H1 (cell line): ENCODE results near the gene NDUFA8. TPM values are rescaled to one million over a fixed set of nuclear protein-coding genes. Genes with fewer than 3 reads are reported as not detected.

ENCODE experiments used
- CTCF ChIA-PET: fragments of 300-600 bp; sonication (Branson Sonifier 250); formaldehyde crosslinking; loops from one replicate; lab custom pipeline; 2021; ENCODE audit not compliant: partially characterized antibody; lab: Charles Lee
- POLR2A ChIA-PET: fragments of 300-600 bp; sonication (Branson Sonifier 250); formaldehyde crosslinking; loops from one replicate; lab custom pipeline; 2021; ENCODE audit warnings: inconsistent platforms; ENCODE audit not compliant: partially characterized antibody; lab: Charles Lee
- DNase-seq, 2 experiments: peaks; one replicate each; pipeline versions ENCODE4 v3.0.0 to v3.0.0-alpha.2; 2010 to 2022; ENCODE audit warnings: low spot score in 2 of 2, low read depth in 1 of 2, mixed read lengths in 1 of 2
- FAIRE-seq: peaks from 2 replicates; lab custom pipeline; 2011; peaks lifted over from hg19 to GRCh38; lab: Jason Lieb, UNC
- H2AFZ ChIP-seq: 2 replicates; pipeline ENCODE4 v1.8.1; 2012; ENCODE audit warnings: low read length, inconsistent platforms
- H2AK5ac ChIP-seq: 2 replicates; pipeline ENCODE4 v1.6.1; 2013; ENCODE audit warnings: low read depth, low read length
- H2BK120ac ChIP-seq: replicated peaks from 2 replicates; pipeline ENCODE3; 2013; ENCODE audit warnings: low read depth, low read length, inconsistent platforms
- H2BK12ac ChIP-seq: 2 replicates; pipeline ENCODE4 v1.6.1; 2013; ENCODE audit warnings: low read depth, low read length
- H2BK15ac ChIP-seq: 2 replicates; pipeline ENCODE4 v1.6.1; 2013; ENCODE audit warnings: low read length
- H2BK20ac ChIP-seq: 2 replicates; pipeline ENCODE4 v1.6.1; 2013; ENCODE audit warnings: low read length
- H2BK5ac ChIP-seq: 2 replicates; pipeline ENCODE4 v1.6.1; 2013; ENCODE audit warnings: low read depth, low read length
- H3K14ac ChIP-seq: 2 replicates; pipeline ENCODE4 v1.6.1; 2013; ENCODE audit warnings: inconsistent platforms; ENCODE audit not compliant: insufficient read length
- H3K18ac ChIP-seq: 2 replicates; pipeline ENCODE4 v1.6.1; 2013; ENCODE audit warnings: low read length; ENCODE audit errors: extremely low read depth
- H3K23ac ChIP-seq: 2 replicates; pipeline ENCODE4 v1.6.1; 2013; ENCODE audit warnings: inconsistent platforms; ENCODE audit not compliant: insufficient read length
- H3K23me2 ChIP-seq: 2 replicates; pipeline ENCODE4 v1.6.1; 2013; ENCODE audit warnings: low read depth, low read length
- H3K27ac ChIP-seq: 2 replicates; pipeline ENCODE4 v1.6.1; 2011; ENCODE audit warnings: low read depth, low read length, inconsistent platforms
- H3K27me3 ChIP-seq, 4 experiments: replicated peaks in 1 of 4; 1 replicate in 1 of 4; 2 replicates in 3 of 4; pipeline versions ENCODE4 v1.6.1 to v1.8.1; 2011 to 2013; ENCODE audit warnings: low read length in 3 of 4, mild to moderate bottlenecking in 3 of 4, inconsistent platforms in 2 of 4, mixed read lengths in 2 of 4, moderate library complexity in 1 of 4; ENCODE audit not compliant: control insufficient read depth in 3 of 4, insufficient read depth in 3 of 4; ENCODE audit errors: extremely low read depth in 1 of 4
- H3K36me3 ChIP-seq, 4 experiments: 2 replicates each; pipeline versions ENCODE4 v1.6.1 to v1.8.1; 2011 to 2013; ENCODE audit warnings: mild to moderate bottlenecking in 4 of 4, low read length in 3 of 4, moderate library complexity in 2 of 4, control low read depth in 1 of 4, inconsistent platforms in 1 of 4; ENCODE audit not compliant: insufficient read depth in 4 of 4, control insufficient read depth in 2 of 4
- H3K4ac ChIP-seq: replicated peaks from 2 replicates; pipeline ENCODE3; 2013; ENCODE audit warnings: low read length, low read depth, mixed read lengths, inconsistent platforms; ENCODE audit not compliant: insufficient read length
- H3K4me1 ChIP-seq, 4 experiments: replicated peaks in 1 of 4; 1 replicate in 1 of 4; 2 replicates in 3 of 4; pipeline versions ENCODE4 v1.6.1 to v1.8.1; 2011 to 2013; ENCODE audit warnings: low read length in 3 of 4, inconsistent platforms in 2 of 4, mixed read lengths in 1 of 4; ENCODE audit not compliant: insufficient read depth in 4 of 4, control insufficient read depth in 3 of 4
- H3K4me2 ChIP-seq, 2 experiments: 2 replicates each; pipeline versions ENCODE4 v1.6.1 to v1.8.1; 2011 to 2013; ENCODE audit warnings: low read depth in 2 of 2, low read length in 2 of 2, control low read depth in 1 of 2, inconsistent platforms in 1 of 2, mild to moderate bottlenecking in 1 of 2; ENCODE audit not compliant: insufficient read depth in 1 of 2
- H3K4me3 ChIP-seq, 4 experiments: fragments of 200-600, 300-600 bp in 1 of 4; sonication (generic), shearing (Covaris generic), sonication (Bioruptor Twin) in 1 of 4; 2 replicates each; pipeline versions ENCODE4 v1.5.1 to v1.8.1; 2011 to 2016; ENCODE audit warnings: low read length in 4 of 4, low read depth in 3 of 4, control low read depth in 2 of 4, inconsistent platforms in 2 of 4, mild to moderate bottlenecking in 2 of 4, mixed read lengths in 1 of 4, moderate library complexity in 1 of 4; ENCODE audit not compliant: insufficient read depth in 2 of 4; ENCODE audit errors: extremely low read depth in 1 of 4
- H3K56ac ChIP-seq: replicated peaks from 2 replicates; pipeline ENCODE3; 2013; ENCODE audit warnings: low read depth, mild to moderate bottlenecking, mixed read lengths, low read length, inconsistent platforms; ENCODE audit not compliant: insufficient read length
- H3K79me1 ChIP-seq: 2 replicates; pipeline ENCODE4 v1.6.1; 2013; ENCODE audit warnings: low read depth, low read length, control low read depth
- H3K79me2 ChIP-seq, 2 experiments: 2 replicates each; pipeline versions ENCODE4 v1.6.1 to v1.8.1; 2012 to 2013; ENCODE audit warnings: low read length in 2 of 2, mild to moderate bottlenecking in 2 of 2, inconsistent platforms in 1 of 2; ENCODE audit not compliant: insufficient read depth in 2 of 2, control insufficient read depth in 1 of 2
- H3K9ac ChIP-seq, 4 experiments: replicated peaks in 1 of 4; 1 replicate in 1 of 4; 2 replicates in 3 of 4; pipeline versions ENCODE4 v1.6.1 to v1.8.1; 2011 to 2013; ENCODE audit warnings: low read depth in 3 of 4, low read length in 3 of 4, control low read depth in 2 of 4, mild to moderate bottlenecking in 2 of 4, moderate library complexity in 2 of 4, inconsistent platforms in 1 of 4; ENCODE audit errors: extremely low read depth in 1 of 4
- H3K9me3 ChIP-seq, 2 experiments: 2 replicates each; pipeline versions ENCODE4 v1.6.1 to v1.8.1; 2012 to 2013; ENCODE audit warnings: mild to moderate bottlenecking in 2 of 2, moderate library complexity in 2 of 2, control low read depth in 1 of 2, inconsistent platforms in 1 of 2, low read depth in 1 of 2, low read length in 1 of 2, mixed read lengths in 1 of 2; ENCODE audit not compliant: insufficient read depth in 2 of 2
- H4K20me1 ChIP-seq, 2 experiments: replicated peaks in 1 of 2; 2 replicates each; pipeline versions ENCODE3 to v1.8.1; 2011 to 2013; ENCODE audit warnings: inconsistent platforms in 2 of 2, low read length in 2 of 2, mild to moderate bottlenecking in 1 of 2; ENCODE audit not compliant: insufficient read depth in 2 of 2, control insufficient read depth in 1 of 2
- H4K5ac ChIP-seq: 2 replicates; pipeline ENCODE4 v1.6.1; 2013; ENCODE audit warnings: low read length, low read depth, mixed read lengths, inconsistent platforms; ENCODE audit not compliant: insufficient read length
- H4K8ac ChIP-seq: 2 replicates; pipeline ENCODE4 v1.8.0; 2013; ENCODE audit warnings: mild to moderate bottlenecking, moderate library complexity, low read length, inconsistent platforms; ENCODE audit not compliant: insufficient read depth; ENCODE audit errors: extremely low read depth
- H4K91ac ChIP-seq: replicated peaks from 2 replicates; pipeline ENCODE3; 2013; ENCODE audit warnings: low read length, mixed read lengths, inconsistent platforms; ENCODE audit not compliant: insufficient read length
- ATF2 ChIP-seq: IDR thresholded peaks from 2 replicates; pipeline ENCODE4 v1.6.1; 2012; ENCODE audit warnings: low read length, inconsistent platforms
- ATF3 ChIP-seq: IDR thresholded peaks from 2 replicates; pipeline ENCODE4 v1.6.1; 2011; ENCODE audit warnings: low read depth, mild to moderate bottlenecking, low read length; ENCODE audit not compliant: insufficient read depth
- BACH1 ChIP-seq: IDR thresholded peaks from 2 replicates; pipeline ENCODE4 v1.6.1; 2012; ENCODE audit warnings: low read length, improper control_type of control experiment
- HDAC6 ChIP-seq: IDR thresholded peaks from one replicate; pipeline ENCODE4 v1.7.1; 2012; ENCODE audit warnings: low read depth, mild to moderate bottlenecking, inconsistent platforms, low read length, moderate library complexity
- JUN ChIP-seq: IDR thresholded peaks from 2 replicates; pipeline ENCODE4 v1.6.1; 2011; ENCODE audit warnings: low read depth, mild to moderate bottlenecking, improper control_type of control experiment, low read length
- KDM1A ChIP-seq: fragments of 200-600, 300-600 bp; sonication (generic); IDR thresholded peaks from 2 replicates; pipeline ENCODE4 v1.7.1; 2016; ENCODE audit warnings: mild to moderate bottlenecking, low read length, borderline replicate concordance
- PHF8 ChIP-seq: fragments of 200-600 bp; sonication (generic); conservative IDR thresholded peaks from 2 replicates; pipeline ENCODE4 v1.7.1; 2012; ENCODE audit warnings: low read depth, mild to moderate bottlenecking, inconsistent platforms, low read length, moderate library complexity
- RNF2 ChIP-seq: fragments of 200-900, 300-1000 bp; sonication (generic); IDR thresholded peaks from 2 replicates; pipeline ENCODE4 v1.7.1; 2016; ENCODE audit warnings: borderline replicate concordance, low read depth, mild to moderate bottlenecking, antibody characterized with exemption, low read length; ENCODE audit not compliant: poor library complexity, severe bottlenecking; ENCODE audit errors: missing control alignments
- SP4 ChIP-seq: IDR thresholded peaks from 2 replicates; pipeline ENCODE4 v1.6.1; 2012; ENCODE audit warnings: low read length, inconsistent platforms
- USF2 ChIP-seq: IDR thresholded peaks from 2 replicates; pipeline ENCODE4 v1.6.1; 2011; ENCODE audit warnings: low read length, improper control_type of control experiment
- WGBS, 2 experiments: shearing (Covaris generic) in 1 of 2; methylation state at CpG; one replicate each; pipeline versions ENCODE4 v1.1.6 to v1.1.7; 2013 to 2015; ENCODE audit warnings: low lambda C conversion rate in 2 of 2, mixed read lengths in 2 of 2, inconsistent platforms in 1 of 2, low coverage in 1 of 2, missing lambda C conversion rate in 1 of 2; ENCODE audit not compliant: insufficient replicate concordance in 2 of 2, insufficient coverage in 1 of 2, insufficient read length in 1 of 2; ENCODE audit errors: extremely low coverage in 1 of 2, missing lambda C conversion rate in 1 of 2; 5-methylcytosine and 5-hydroxymethylcytosine counted together
- polyA plus RNA-seq, 7 experiments: library from polyadenylated mRNA; depleted of rRNA in 3 of 7; stranded (reverse) in 5 of 7; unstranded in 2 of 7; fragments of >200 nt in 5 of 7; fragments of 200-250 nt in 2 of 7; gene quantifications; 1 replicate in 5 of 7; 2 replicates in 1 of 7; 4 replicates in 1 of 7; pipeline versions ENCODE4 v1.2.1 to v1.2.3, GENCODE V29; 2011 to 2013; ENCODE audit warnings: missing spikeins in 2 of 7, mixed read lengths in 2 of 7
- total RNA-seq: library from RNA; stranded (reverse); fragmentation: NEBNext Ultra II Directional; extraction: Animal tissue kit (Norgen Biotek cat#: 25700); gene quantifications from 2 replicates; pipeline ENCODE4 v1.2.1, GENCODE V29; 2021

The NDUFA8 gene
- total and polyA plus RNA-seq, 2 of the 8 experiments (the other 6 are each of a cell fraction or from before 2014, with no cell fraction given): 61.0 to 73.8 TPM

GRCh38 chr9:122168356-122168755 is 8.8 kb upstream of the NDUFA8 start:
- Histone ChIP-seq H4K91ac (no peak overlapping the region), H2BK5ac (no peak overlapping the region), H3K27me3 (peaks cover 0 to 3% (median 0%) of the 10 kb centered on the region in 4 experiments; a peak in 2 of 7 replicates), H2AK5ac (no peak overlapping the region), H4K5ac (no peak overlapping the region), H3K23me2 (no peaks in the 10 kb centered on the region; the same call in 1 of the 2 replicates), H3K4me2 (no peak overlapping the region), H4K8ac (no peak overlapping the region), H3K4me3 (no peak overlapping the region), H3K56ac (no peak overlapping the region), H2BK120ac (no peak overlapping the region), H3K4me1 (no peaks in the 10 kb centered on the region), H3K14ac (no peak overlapping the region), H3K27ac (no peak overlapping the region), H3K9me3 (no peaks in the 10 kb centered on the region), H2AFZ (no peak overlapping the region), H3K23ac (no peak overlapping the region), H2BK20ac (no peak overlapping the region), H2BK12ac (no peak overlapping the region), H2BK15ac (no peak overlapping the region), H3K79me2 (no peaks in the 10 kb centered on the region), H3K36me3 (no peaks in the 10 kb centered on the region), H3K18ac (no peak overlapping the region), H3K4ac (no peak overlapping the region), H4K20me1 (no peaks in the 10 kb centered on the region), H3K79me1 (no peaks in the 10 kb centered on the region), H3K9ac (no peak overlapping the region)
- DNase-seq: no peak
- 82% methylated on average over 3 of the region's 3 CpGs; no CpG with 5 or more reads in 1 of the 2 experiments for WGBS, 2 experiments
- CTCF ChIA-PET: interaction anchor here (4.4 kb wide), 1 partner anchor 9 kb away, joined by 25 read pairs; the partner anchor contains the start of genes MORN5 and NDUFA8
- POLR2A ChIA-PET: no interaction called here
- FAIRE-seq: no peak
- TF ChIP-seq PHF8 (no peak), ATF3 (no peak), BACH1 (no peak), RNF2 (no peak), JUN (no peak), KDM1A (no peak), ATF2 (no peak), USF2 (no peak), HDAC6 (no peak), SP4 (no peak)
